ENCODE measurements around the gene POU2AF1.

POU2AF1 gene

GRCh38 chr11:111393585-111393984, 14.5 kb upstream of the POU2AF1 start:
- TF ChIP-seq, protein P1, sequence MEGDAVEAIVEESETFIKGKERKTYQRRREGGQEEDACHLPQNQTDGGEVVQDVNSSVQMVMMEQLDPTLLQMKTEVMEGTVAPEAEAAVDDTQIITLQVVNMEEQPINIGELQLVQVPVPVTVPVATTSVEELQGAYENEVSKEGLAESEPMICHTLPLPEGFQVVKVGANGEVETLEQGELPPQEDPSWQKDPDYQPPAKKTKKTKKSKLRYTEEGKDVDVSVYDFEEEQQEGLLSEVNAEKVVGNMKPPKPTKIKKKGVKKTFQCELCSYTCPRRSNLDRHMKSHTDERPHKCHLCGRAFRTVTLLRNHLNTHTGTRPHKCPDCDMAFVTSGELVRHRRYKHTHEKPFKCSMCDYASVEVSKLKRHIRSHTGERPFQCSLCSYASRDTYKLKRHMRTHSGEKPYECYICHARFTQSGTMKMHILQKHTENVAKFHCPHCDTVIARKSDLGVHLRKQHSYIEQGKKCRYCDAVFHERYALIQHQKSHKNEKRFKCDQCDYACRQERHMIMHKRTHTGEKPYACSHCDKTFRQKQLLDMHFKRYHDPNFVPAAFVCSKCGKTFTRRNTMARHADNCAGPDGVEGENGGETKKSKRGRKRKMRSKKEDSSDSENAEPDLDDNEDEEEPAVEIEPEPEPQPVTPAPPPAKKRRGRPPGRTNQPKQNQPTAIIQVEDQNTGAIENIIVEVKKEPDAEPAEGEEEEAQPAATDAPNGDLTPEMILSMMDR (IDR thresholded peaks at IDR 0.05; ENCODE audit: insufficient read depth, missing control alignments), result no peak
- FAIRE-seq, result no peak
- DNase-seq (ENCODE audit: insufficient read length, low spot score), result no peak

DNA sequence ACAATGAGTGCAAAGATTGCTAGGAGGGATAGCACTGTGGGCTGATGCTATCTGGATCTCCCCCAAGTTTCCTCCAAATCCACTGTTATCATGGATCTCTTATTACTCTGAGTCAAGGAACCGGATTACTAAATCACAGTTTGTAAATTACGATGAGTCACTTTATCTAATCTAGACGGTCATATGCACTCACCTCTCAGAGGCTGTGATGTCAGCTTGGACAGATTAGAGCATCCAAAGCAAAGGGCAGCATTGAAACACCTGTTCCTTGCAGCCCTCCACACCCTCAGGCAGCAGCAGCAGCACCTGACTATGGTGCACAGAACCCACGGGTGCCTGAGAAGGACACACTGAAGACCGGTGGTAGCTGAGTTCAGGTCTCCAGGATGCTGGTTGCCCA, 14.0 kb upstream of the POU2AF1 start:
- FAIRE-seq (no peak), DNase-seq (ENCODE audit: insufficient read length, low spot score) (no peak)
- TF ChIP-seq, protein P1 (IDR thresholded peaks at IDR 0.05; ENCODE audit: insufficient read depth, missing control alignments), result no peak

DNA sequence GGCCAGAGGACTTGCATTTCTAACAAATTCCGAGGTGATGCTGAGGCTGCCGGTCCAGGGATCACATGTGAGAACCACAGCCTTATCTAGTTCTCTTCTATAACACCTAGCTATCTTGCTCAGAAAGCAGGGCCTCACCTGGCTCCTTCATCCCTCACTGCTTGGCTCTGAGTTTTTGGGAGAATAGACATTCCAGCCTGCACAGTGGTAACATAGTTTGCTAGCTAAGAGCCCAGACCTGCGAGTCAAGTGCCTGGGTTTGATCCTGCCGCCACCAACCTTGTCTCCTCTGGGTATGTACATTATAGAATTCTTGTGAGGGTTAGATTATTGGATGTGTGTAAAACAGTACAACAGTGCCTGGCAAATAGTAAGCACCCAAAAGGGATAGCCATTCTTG, 13.5 kb upstream of the POU2AF1 start:
- FAIRE-seq, result no peak
- TF ChIP-seq, protein P1 (IDR thresholded peaks at IDR 0.05; ENCODE audit: insufficient read depth, missing control alignments), result no peak
- DNase-seq (ENCODE audit: insufficient read length, low spot score), result no peak

DNA sequence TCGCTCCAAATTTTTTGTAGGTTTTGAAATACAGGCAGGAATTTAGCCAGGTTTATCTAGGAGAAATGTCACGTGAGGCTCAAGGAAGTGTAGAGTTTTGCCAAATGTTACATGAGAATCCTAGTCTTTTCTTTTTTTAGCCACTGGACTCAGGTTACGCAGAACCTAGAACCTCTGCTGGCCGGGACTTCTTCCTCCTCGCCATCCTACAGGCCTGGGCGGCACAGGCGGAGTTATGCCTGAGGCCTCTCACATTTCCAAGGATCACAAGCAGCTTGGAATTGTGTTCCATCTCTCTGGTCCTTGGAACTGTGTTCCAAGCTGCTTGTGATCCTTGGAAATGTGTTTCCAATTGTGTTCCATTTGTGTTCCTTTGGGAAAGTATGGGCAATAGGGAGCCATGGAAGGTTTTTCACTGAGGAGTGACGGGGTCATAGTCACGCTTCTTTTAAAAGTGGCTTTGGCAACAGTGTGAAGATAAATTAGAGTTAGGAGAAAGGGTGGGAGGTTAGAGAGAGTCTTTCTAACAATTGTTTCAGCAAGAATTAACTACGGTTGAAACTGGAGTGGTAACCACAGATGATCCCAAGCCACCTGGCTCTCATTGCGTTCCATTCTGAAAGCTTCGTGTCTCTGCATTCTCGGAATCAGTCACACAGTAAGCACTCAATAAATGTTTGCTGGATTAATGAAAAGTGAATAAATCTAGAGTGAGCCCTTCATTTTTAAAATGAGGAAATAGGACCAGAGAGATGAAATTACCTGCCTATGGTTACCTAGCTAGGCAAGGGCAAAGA, 12.5 kb upstream of the POU2AF1 start:
- TF ChIP-seq, protein P1 (IDR thresholded peaks at IDR 0.05; ENCODE audit: insufficient read depth, missing control alignments), result no peak
- FAIRE-seq, result no peak
- DNase-seq (ENCODE audit: insufficient read length, low spot score), result no peak

DNA sequence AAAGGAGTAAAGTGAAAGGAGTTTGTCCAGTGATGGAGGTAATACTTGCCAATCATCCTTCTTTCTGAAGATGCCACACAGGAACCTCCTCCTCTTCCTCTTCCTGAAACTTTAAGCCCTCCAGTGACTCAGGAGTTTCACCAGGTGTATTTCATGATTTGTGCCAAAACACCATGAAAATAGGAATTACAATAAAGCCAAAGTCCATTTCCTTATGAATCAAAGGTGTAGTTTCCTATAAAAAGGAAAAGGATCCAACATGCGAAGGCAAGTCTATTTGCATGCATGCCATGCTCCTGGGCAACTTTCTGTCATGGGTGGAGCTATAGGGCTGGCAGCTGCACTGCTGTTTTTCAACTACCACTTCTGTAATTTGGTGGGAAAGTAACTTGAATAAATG, 9.8 kb upstream of the POU2AF1 start:
- FAIRE-seq (no peak), DNase-seq (ENCODE audit: insufficient read length, low spot score) (no peak)
- TF ChIP-seq, protein P1 (IDR thresholded peaks at IDR 0.05; ENCODE audit: insufficient read depth, missing control alignments), result no peak

DNA sequence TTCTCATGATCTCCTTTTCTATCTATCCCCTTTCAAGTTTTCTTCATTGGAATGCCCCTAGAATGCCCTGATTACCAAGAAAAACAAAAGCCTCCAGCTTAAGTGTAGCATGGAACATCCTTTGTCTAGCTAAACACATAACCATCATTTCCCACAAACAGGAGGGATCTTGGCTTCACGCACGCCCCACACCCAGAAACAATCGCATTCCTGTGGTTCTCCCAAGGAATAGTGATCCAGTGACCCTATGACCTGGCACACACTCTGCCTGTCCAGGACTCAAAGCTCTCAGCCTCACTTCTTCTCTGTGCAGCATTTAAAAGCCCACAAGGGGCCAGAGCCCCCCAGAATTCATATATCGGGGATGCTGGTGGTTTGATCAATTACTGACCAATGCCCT, 9.3 kb upstream of the POU2AF1 start:
- TF ChIP-seq, protein P1 (IDR thresholded peaks at IDR 0.05; ENCODE audit: insufficient read depth, missing control alignments), result no peak
- no peak for FAIRE-seq
- DNase-seq (ENCODE audit: insufficient read length, low spot score), result no peak

GRCh38 chr11:111387363-111387762, 8.3 kb upstream of the POU2AF1 start:
- FAIRE-seq, result no peak
- DNase-seq (ENCODE audit: insufficient read length, low spot score), result no peak
- TF ChIP-seq, protein P1 (IDR thresholded peaks at IDR 0.05; ENCODE audit: insufficient read depth, missing control alignments), result no peak
